Coronary artery (tissue), 2 donors: ENCODE measurements around the gene RMC1.
A peak's percentile ranks its signal among the peaks of the same experiment; 100 is the strongest.
"Not testable (repeated sequence)": the region's sequence is repeated elsewhere in the genome, so short reads cannot be mapped to it uniquely, and the experiment has no call there.

Source experiments
- DNase-seq: peaks from one replicate; pipeline ENCODE4 v3.0.0-alpha.2; 2017; ENCODE audit warnings: low spot score
- H3K27ac ChIP-seq, 2 donors: fragments of 200-600 bp; sonication (generic); one replicate each; pipeline ENCODE4 v1.5.1; 2016 to 2019
- H3K4me3 ChIP-seq: fragments of 200-600 bp; sonication (generic); 2 replicates; pipeline ENCODE4 v1.5.1; 2016; ENCODE audit warnings: mild to moderate bottlenecking, moderate library complexity
- CTCF ChIP-seq: fragments of 200-600 bp; sonication (generic); IDR thresholded peaks from one replicate; pipeline ENCODE4 v1.5.1; 2019; ENCODE audit warnings: antibody characterized with exemption

The RMC1 gene

GRCh38 chr18:23506393-23506792, 3.1 kb downstream of the RMC1 start:
- DNase-seq: no peak
- no peak overlapping the region for H3K27ac ChIP-seq
- TF ChIP-seq CTCF: no peak
- no peak overlapping the region for H3K4me3 ChIP-seq

GRCh38 chr18:23510923-23511322, 7.6 kb downstream of the RMC1 start:
- H3K27ac ChIP-seq, DNase-seq, H3K4me3 ChIP-seq: not testable (repeated sequence)

GRCh38 chr18:23512216-23512615, 8.9 kb downstream of the RMC1 start:
- DNase-seq, H3K4me3 ChIP-seq, H3K27ac ChIP-seq: not testable (repeated sequence)

GRCh38 chr18:23512641-23513040, 9.3 kb downstream of the RMC1 start:
- Histone ChIP-seq H3K4me3 (no peak overlapping the region), H3K27ac (no peak overlapping the region)
- TF ChIP-seq CTCF: no peak
- no peak for DNase-seq

GRCh38 chr18:23515911-23516546, 12.7 kb downstream of the RMC1 start:
- peak; percentile 62 for TF ChIP-seq CTCF
- DNase-seq: no peak
- Histone ChIP-seq H3K4me3 (no peak overlapping the region), H3K27ac (no peak overlapping the region)

GRCh38 chr18:23519734-23520133, 16.4 kb downstream of the RMC1 start:
- no peak for TF ChIP-seq CTCF
- Histone ChIP-seq H3K27ac (no peak overlapping the region), H3K4me3 (no peak overlapping the region)
- DNase-seq: no peak

- Histone ChIP-seq H3K27ac (peak overlapping the region in 1 of 2 donors; percentile 5), H3K4me3 (no peak overlapping the region)
- DNase-seq: no peak
- TF ChIP-seq CTCF: no peak
Measured at GRCh38 chr18:23521271-23521670, 18.0 kb downstream of the RMC1 start.

- DNase-seq: no peak
- H3K27ac ChIP-seq: no peak overlapping the region
- no peak for TF ChIP-seq CTCF
- H3K4me3 ChIP-seq: no peak overlapping the region
Measured at GRCh38 chr18:23521907-23522306, 18.6 kb downstream of the RMC1 start.
